ENCODE measurements around the gene PLA2G12A.

The PLA2G12A gene

GRCh38 chr4:109675843-109676242 lies 54.0 kb downstream of the PLA2G12A start:
- no peak for DNase-seq

GRCh38 chr4:109675181-109675580 lies 54.7 kb downstream of the PLA2G12A start:
- no peak for DNase-seq

GRCh38 chr4:109673303-109673702 lies 56.6 kb downstream of the PLA2G12A start:
- no peak for DNase-seq

- DNase-seq = no peak
Observed at GRCh38 chr4:109672169-109672930, 57.5 kb downstream of the PLA2G12A start.

GRCh38 chr4:109671350-109671749 lies 58.5 kb downstream of the PLA2G12A start:
- DNase-seq = no peak

- no peak for DNase-seq
Observed at GRCh38 chr4:109665783-109666485, 63.9 kb downstream of the PLA2G12A start.

GRCh38 chr4:109662771-109663170 lies 67.1 kb downstream of the PLA2G12A start:
- no peak for DNase-seq

GRCh38 chr4:109662116-109662515 lies 67.8 kb downstream of the PLA2G12A start:
- no peak for DNase-seq

All from CD4-positive, alpha-beta T cell treated with Interferon alpha-2 for 1 hour (primary cell).